HL-60 (cell line): ENCODE data around the gene SYNGR1.

Experiments used
- CTCF ChIP-seq: IDR thresholded peaks from one replicate; pipeline ENCODE4 v1.5.1; 2011; ENCODE audit warnings: low read length, control low read depth, inconsistent platforms; ENCODE audit not compliant: insufficient read depth
- REST ChIP-seq: IDR thresholded peaks from 2 replicates; pipeline ENCODE4 v1.6.1; 2012; ENCODE audit warnings: low read depth; ENCODE audit not compliant: insufficient replicate concordance

- TF ChIP-seq CTCF, result no peak
- TF ChIP-seq REST, result no peak
Measured at GRCh38 chr22:39349967-39350726, at the start of gene SYNGR1.
